Hepatocyte (in vitro differentiated cells): ENCODE data around the gene MAB21L4.

ENCODE experiments used
- EZH2 ChIP-seq: fragments of 200-600 bp; sonication (generic); IDR thresholded peaks from 2 replicates; pipeline ENCODE4 v1.6.1; 2016; ENCODE audit warnings: antibody characterized with exemption, mild to moderate bottlenecking, borderline replicate concordance
- TF ChIP-seq, protein P1 (sequence below): fragments of 200-600 bp; sonication (generic); IDR thresholded peaks from 2 replicates; pipeline ENCODE4 v1.5.1; 2016; ENCODE audit warnings: antibody characterized with exemption, mild to moderate bottlenecking; ENCODE audit not compliant: poor library complexity

DNA sequence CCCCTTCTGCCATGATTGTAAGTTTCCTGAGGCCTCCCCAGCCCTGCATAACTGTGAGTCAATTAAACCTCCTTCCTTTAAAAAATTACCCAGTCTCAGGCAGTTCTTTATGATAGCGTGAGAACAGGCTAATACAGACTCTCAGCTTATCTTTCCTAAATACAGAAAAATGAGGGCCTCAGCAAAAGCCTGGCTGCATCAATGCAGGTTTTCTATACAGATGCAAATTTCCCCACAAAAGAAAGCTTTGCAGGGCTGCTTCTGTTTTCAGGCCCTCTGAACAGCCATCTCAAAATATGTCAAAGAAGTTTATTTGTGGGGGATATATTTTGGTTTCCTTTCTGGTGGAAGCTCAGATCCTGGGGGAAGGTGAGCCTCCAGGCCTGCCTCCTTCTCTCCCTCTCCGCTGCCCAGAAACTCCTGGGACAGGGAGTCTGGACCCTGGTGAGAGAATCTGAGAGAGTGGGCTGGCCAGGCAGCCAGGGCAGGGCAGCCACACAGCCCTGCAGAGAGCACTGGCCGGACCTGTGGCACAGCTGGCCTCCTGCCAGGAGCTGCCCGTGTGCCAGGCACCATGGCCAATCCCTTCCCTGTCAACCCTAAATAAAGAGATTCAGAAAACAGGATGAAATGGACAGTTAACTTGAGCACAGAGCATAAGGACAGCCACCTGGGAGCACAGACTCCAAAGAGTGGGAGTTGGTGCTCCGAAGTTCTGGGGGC is 48.9 kb downstream of the MAB21L4 start:
- TF ChIP-seq, protein P1, sequence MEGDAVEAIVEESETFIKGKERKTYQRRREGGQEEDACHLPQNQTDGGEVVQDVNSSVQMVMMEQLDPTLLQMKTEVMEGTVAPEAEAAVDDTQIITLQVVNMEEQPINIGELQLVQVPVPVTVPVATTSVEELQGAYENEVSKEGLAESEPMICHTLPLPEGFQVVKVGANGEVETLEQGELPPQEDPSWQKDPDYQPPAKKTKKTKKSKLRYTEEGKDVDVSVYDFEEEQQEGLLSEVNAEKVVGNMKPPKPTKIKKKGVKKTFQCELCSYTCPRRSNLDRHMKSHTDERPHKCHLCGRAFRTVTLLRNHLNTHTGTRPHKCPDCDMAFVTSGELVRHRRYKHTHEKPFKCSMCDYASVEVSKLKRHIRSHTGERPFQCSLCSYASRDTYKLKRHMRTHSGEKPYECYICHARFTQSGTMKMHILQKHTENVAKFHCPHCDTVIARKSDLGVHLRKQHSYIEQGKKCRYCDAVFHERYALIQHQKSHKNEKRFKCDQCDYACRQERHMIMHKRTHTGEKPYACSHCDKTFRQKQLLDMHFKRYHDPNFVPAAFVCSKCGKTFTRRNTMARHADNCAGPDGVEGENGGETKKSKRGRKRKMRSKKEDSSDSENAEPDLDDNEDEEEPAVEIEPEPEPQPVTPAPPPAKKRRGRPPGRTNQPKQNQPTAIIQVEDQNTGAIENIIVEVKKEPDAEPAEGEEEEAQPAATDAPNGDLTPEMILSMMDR: no peak
- TF ChIP-seq EZH2: no peak
